Dermis microvascular lymphatic vessel endothelial cell (primary cell): Measurements from ENCODE around the gene SH3RF3. TPM values are rescaled to one million over a fixed set of nuclear protein-coding genes. Genes with fewer than 3 reads are reported as not detected.
A peak's percentile ranks its signal among the peaks of the same experiment; 100 is the strongest.

Experiments used
- DNase-seq, 2 donors: peaks; one replicate each; pipeline versions ENCODE4 v3.0.0 to v3.0.0-alpha.2; 2010; ENCODE audit warnings: low read depth in 2 of 2
- total RNA-seq: library from RNA; depleted of rRNA; stranded (reverse); fragments of >200 nt; gene quantifications from 2 replicates; pipeline ENCODE4 v1.2.1, GENCODE V29; 2014

Gene SH3RF3
- total RNA-seq, 1 donor from 2014 or later: 4.5 TPM

GRCh38 chr2:109138449-109138848 lies 9.4 kb downstream of the SH3RF3 start:
- peak in 1 of 2 donors; percentile 67 for DNase-seq

GRCh38 chr2:109139002-109139401 lies 10.0 kb downstream of the SH3RF3 start:
- no peak for DNase-seq

- no peak for DNase-seq
These were observed 10.9 kb downstream of the SH3RF3 start for GRCh38 chr2:109139865-109140396.

- DNase-seq: no peak
These were observed 12.1 kb downstream of the SH3RF3 start for GRCh38 chr2:109141006-109141600.

- DNase-seq: no peak
These were observed 12.8 kb downstream of the SH3RF3 start for GRCh38 chr2:109141727-109142283.

- DNase-seq: no peak
These were observed 13.6 kb downstream of the SH3RF3 start for GRCh38 chr2:109142416-109143210.

GRCh38 chr2:109143214-109144187 lies 14.5 kb downstream of the SH3RF3 start:
- no peak for DNase-seq

GRCh38 chr2:109144271-109144670 lies 15.3 kb downstream of the SH3RF3 start:
- no peak for DNase-seq

GRCh38 chr2:109144721-109145120 lies 15.7 kb downstream of the SH3RF3 start:
- DNase-seq: no peak

- no peak for DNase-seq
These were observed 16.3 kb downstream of the SH3RF3 start for GRCh38 chr2:109145286-109145685.

- no peak for DNase-seq
These were observed 18.4 kb downstream of the SH3RF3 start for GRCh38 chr2:109147405-109147804.

- no peak for DNase-seq
These were observed 19.2 kb downstream of the SH3RF3 start for GRCh38 chr2:109148117-109148746.

GRCh38 chr2:109148991-109149645 lies 20.1 kb downstream of the SH3RF3 start:
- no peak for DNase-seq

- DNase-seq: no peak
These were observed 21.6 kb downstream of the SH3RF3 start for GRCh38 chr2:109150559-109150958.

GRCh38 chr2:109151519-109151918 lies 22.5 kb downstream of the SH3RF3 start:
- DNase-seq: no peak

GRCh38 chr2:109153005-109153784 lies 24.2 kb downstream of the SH3RF3 start:
- DNase-seq: no peak

GRCh38 chr2:109153807-109154206 lies 24.8 kb downstream of the SH3RF3 start:
- no peak for DNase-seq

GRCh38 chr2:109154226-109154625 lies 25.2 kb downstream of the SH3RF3 start:
- no peak for DNase-seq
